Measurements from ENCODE around the gene DLGAP1. TPM values are rescaled to one million over a fixed set of nuclear protein-coding genes. Genes with fewer than 3 reads are reported as not detected.

Gene DLGAP1
- total RNA-seq, 1 experiment from 2014 or later = 23.2 TPM

GRCh38 chr18:3683483-3683882 is 771.6 kb downstream of the DLGAP1 start:
- Histone ChIP-seq H2BK120ac (ENCODE audit: low read depth, low read length, poor library complexity, severe bottlenecking) (no peak overlapping the region), H2AK5ac (ENCODE audit: insufficient read length, low read length) (no peak overlapping the region), H3K27me3 (ENCODE audit: insufficient read depth, low read length) (no peaks in the 10 kb centered on the region), H3T11ph (ENCODE audit: low read length) (no peak overlapping the region), H3K18ac (ENCODE audit: insufficient read length, low read depth, low read length) (no peak overlapping the region), H4K8ac (replicated peaks; ENCODE audit: insufficient read length, low read depth, low read length) (no peak overlapping the region), H3K23ac (ENCODE audit: insufficient read length, low read depth, low read length) (no peak overlapping the region), H2BK12ac (ENCODE audit: insufficient read length, low read depth, low read length) (no peak overlapping the region), H2BK5ac (ENCODE audit: insufficient read length, low read length) (no peak overlapping the region), H4K20me1 (ENCODE audit: control insufficient read depth, insufficient read depth, insufficient read length) (no peaks in the 10 kb centered on the region), H3K79me1 (ENCODE audit: insufficient read depth, low read depth, low read length, poor library complexity, severe bottlenecking) (no peaks in the 10 kb centered on the region), H2AFZ (ENCODE audit: low read length) (no peak overlapping the region), H3K9ac (ENCODE audit: extremely low read depth, insufficient read length, low read length) (no peak overlapping the region), H3K23me2 (ENCODE audit: insufficient read length, low read depth, low read length, poor library complexity, severe bottlenecking) (no peaks in the 10 kb centered on the region), H3K79me2 (ENCODE audit: insufficient read depth, low read length) (no peaks in the 10 kb centered on the region), H3K27ac (ENCODE audit: insufficient read length, low read depth, low read length) (no peak overlapping the region), H3K9me3 (ENCODE audit: control insufficient read depth, low read depth, low read length) (no peaks in the 10 kb centered on the region), H2BK20ac (ENCODE audit: low read depth, low read length, poor library complexity, severe bottlenecking) (no peak overlapping the region), H3K56ac (ENCODE audit: insufficient read length, low read depth, low read length) (no peak overlapping the region), H4K91ac (ENCODE audit: insufficient read length, low read depth, low read length) (no peak overlapping the region), H2BK15ac (ENCODE audit: low read depth, low read length) (no peak overlapping the region), H3K4ac (ENCODE audit: low read depth, low read length) (no peak overlapping the region), H3K4me1 (ENCODE audit: insufficient read depth, low read length) (no peaks in the 10 kb centered on the region), H4K5ac (ENCODE audit: insufficient read length, low read depth, low read length) (no peak overlapping the region), H3K14ac (ENCODE audit: insufficient read depth, low read length) (no peak overlapping the region), H3K4me2 (ENCODE audit: insufficient read depth, insufficient read length, low read length) (no peak overlapping the region)
- Mint-ChIP-seq H3K4me3 (no peak overlapping the region), H3K27ac (no peak overlapping the region), H3K9me3 (peaks cover 8 to 15% of the 10 kb centered on the region in 2 experiments), H3K27me3 (ENCODE audit: low read depth) (no peaks in the 10 kb centered on the region), H3K4me1 (peaks cover 6 to 14% of the 10 kb centered on the region in 2 experiments), H3K36me3 (ENCODE audit: insufficient read depth in 1 of 3, low read depth in 3 of 3) (peaks cover 24 to 31% (median 28%) of the 10 kb centered on the region in 3 experiments)
- 100% methylated on average over 1 of the region's 3 CpGs for WGBS (ENCODE audit: extremely low coverage, insufficient read length, low lambda C conversion rate)
- no peak for TF ChIP-seq CTCF (conservative IDR thresholded peaks at IDR 0.05)
- DNase-seq = no peak
